Pulmonary artery endothelial cell (primary cell): ENCODE data around the gene KRTAP19-5. TPM values are rescaled to one million over a fixed set of nuclear protein-coding genes. Genes with fewer than 3 reads are reported as not detected.
"Not testable (repeated sequence)": the region's sequence is repeated elsewhere in the genome, so short reads cannot be mapped to it uniquely, and the experiment has no call there.

ENCODE experiments used
- DNase-seq: peaks from one replicate; pipeline ENCODE4 v3.0.0-alpha.2; 2011; ENCODE audit warnings: low read depth, low spot score
- total RNA-seq: library from RNA; depleted of rRNA; stranded (reverse); fragments of >200 nt; gene quantifications from 2 replicates; pipeline ENCODE4 v1.2.3, GENCODE V29; 2014

Gene KRTAP19-5
- total RNA-seq: not detected in 2 replicates

DNA sequence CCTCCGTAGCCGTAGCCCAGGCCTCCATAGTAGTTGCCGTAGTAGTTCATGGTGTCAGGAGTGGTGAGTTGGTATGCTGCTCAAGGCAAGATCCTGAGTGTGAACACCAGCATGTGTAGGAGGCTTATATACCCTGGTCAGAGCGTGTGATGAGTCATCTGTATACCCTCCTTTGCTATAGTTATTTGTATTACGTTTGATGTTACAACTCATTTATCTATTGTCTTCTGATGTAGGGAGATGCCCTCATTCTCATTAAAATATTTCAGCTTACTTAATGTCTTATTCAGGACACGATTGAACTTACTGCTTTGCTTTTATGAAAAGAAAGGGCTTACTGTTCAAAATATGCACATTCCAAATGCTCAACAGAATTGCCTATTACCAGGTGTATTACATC lies at the start of gene KRTAP19-5:
TSS of gene KRTAP19-5 (minus strand) at position 101 of the 400 bp plus-strand sequence. CDS start at position 50, 51 bp downstream.
- DNase-seq: no peak

- DNase-seq: no peak
These were observed 39.8 kb upstream of the KRTAP19-5 start, which contains the start of gene KRTAP19-6 for GRCh38 chr21:30541764-30542163. Gene KRTAP19-6 (minus strand): TSS chr21:30541864. CDS start chr21:30541833, 31 bp downstream.

DNA sequence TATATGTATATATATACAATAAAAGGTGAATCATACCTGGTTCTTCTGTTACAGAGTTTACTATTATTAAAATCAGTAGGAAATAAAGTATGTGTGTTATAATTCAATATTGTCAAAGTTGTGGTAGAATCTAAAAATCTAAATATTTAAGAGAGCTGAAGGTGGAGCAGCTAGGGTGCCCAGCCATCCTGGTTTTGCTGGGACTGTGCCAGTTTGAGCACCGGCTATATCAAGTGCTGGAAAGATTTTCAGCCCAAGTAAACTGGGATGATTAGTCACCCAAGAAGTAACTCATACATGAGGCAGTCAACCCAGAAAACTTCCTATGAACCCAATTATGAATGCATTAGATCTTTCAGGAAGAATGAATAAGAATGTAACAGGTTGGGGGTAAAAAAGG lies 16.9 kb upstream of the KRTAP19-5 start:
- no peak for DNase-seq

- no peak for DNase-seq
These were observed 13.7 kb upstream of the KRTAP19-5 start for GRCh38 chr21:30515681-30516080.

- DNase-seq: not testable (repeated sequence)
These were observed 3.8 kb upstream of the KRTAP19-5 start for GRCh38 chr21:30505621-30506205.

GRCh38 chr21:30497065-30497464 lies 4.9 kb downstream of the KRTAP19-5 start, which contains the start of gene KRTAP19-4:
Gene KRTAP19-4 (minus strand): TSS chr21:30497165. CDS start chr21:30497110, 55 bp downstream.
- DNase-seq: no peak

DNA sequence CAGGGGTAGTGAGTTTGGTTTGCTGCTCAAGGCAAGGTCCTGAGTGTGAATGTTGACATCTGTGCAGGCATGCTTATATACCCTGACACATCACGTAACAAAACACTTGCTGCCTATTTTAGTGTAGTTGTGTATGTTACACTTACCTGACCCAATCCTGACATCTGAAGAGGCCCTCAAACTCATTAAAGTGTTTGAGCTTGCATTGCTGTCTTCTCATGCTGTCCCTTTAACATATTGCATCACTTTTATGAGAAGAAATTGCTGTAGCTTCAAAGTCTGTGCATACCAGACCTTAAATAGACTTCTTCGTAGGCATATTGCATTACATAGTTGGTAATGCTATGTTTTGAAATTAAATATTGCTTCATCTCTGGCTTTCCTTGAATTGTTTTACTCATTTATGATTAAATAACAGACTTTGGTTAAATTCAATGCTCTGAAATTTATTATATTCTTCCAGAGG lies 9.9 kb downstream of the KRTAP19-5 start, which contains the start of gene KRTAP19-3:
TSS of gene KRTAP19-3 (minus strand) at position 51 of the 466 bp plus-strand sequence. CDS start 56 bp downstream, outside the sequence.
- DNase-seq: no peak

DNA sequence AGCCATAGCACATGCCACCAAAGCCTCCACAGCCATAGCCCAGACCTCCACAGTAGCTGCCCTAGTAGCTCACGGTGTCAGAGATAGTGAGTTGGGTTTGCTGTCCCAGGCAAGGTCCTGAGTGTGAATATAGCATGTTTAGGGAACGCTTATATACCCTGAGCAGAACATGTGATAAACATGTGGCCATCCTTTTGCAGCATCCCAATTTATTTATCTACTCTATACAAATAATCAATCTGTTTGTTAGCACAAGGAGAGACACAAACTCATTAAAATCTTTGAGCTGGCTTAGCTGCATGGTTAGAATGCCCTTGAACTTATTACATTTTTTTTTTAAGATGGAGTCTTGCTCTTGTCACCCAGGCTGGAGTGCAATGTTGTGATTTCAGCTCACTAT lies 14.6 kb downstream of the KRTAP19-5 start, which contains the start of gene KRTAP19-2:
TSS of gene KRTAP19-2 (minus strand) at position 101 of the 400 bp plus-strand sequence. CDS start at position 13, 88 bp downstream.
- DNase-seq: no peak

GRCh38 chr21:30486180-30486579 lies 15.8 kb downstream of the KRTAP19-5 start:
- no peak for DNase-seq

DNA sequence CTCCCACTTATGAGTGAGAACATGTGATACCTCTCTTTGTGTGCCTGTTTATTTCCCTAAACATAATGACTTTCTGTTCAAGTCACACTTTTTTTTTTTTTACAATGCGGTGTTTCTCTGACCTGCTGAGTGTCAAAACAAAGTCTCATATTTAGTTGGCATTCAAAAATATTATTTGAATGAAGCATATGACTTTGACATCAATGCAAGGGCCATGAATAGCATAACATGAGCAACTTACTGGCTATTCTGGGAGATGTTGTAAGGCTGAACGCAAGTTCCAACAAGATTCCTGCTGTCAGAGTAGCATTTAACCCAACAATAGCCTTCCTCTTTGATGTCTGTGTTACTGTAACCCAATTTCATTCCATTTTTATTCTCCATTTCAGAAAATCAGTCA lies 19.8 kb downstream of the KRTAP19-5 start:
- no peak for DNase-seq

DNA sequence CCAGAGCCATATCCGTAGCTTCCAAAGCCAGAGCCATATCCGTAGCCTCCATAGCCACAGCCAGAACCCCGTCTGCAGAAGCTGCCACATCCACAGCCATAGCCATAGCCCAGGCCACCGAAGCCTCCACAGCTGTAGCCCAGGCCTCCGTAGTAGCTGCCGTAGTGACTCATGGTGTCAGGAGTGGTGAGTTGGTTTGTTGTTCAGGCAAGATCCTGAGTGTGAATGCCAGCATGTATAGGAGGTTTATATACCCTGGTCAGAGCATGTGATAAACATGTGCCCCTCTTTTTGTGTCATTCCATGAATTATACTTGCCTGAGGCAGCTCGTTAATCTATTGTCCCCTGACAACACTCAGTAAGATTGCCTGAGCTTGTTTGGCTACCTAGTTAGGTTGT lies 21.8 kb downstream of the KRTAP19-5 start, which contains the start of gene KRTAP19-1:
TSS of gene KRTAP19-1 (minus strand) at position 223 of the 400 bp plus-strand sequence. CDS start at position 173, 50 bp downstream.
- no peak for DNase-seq

GRCh38 chr21:30479259-30479658 lies 22.7 kb downstream of the KRTAP19-5 start:
- no peak for DNase-seq

DNA sequence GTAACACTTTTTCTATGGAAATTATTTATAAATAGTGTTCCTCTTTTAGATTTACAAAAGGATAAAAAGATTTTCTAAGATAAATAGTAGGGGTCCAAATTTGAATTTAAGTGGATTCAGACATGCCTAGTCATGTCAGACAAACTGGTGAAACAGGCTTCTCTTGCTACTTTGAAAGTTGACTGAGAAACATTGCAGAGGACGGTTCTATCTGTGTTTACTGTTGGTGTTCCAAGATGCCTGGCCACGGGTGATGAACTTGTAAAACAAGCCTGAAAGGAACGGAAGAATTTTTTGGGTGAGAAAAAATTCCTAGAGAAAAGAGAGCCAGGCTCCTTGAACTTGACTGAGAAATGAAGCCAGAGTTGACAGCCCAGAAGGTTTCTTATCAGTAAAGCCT lies 23.9 kb downstream of the KRTAP19-5 start:
- DNase-seq: no peak

DNA sequence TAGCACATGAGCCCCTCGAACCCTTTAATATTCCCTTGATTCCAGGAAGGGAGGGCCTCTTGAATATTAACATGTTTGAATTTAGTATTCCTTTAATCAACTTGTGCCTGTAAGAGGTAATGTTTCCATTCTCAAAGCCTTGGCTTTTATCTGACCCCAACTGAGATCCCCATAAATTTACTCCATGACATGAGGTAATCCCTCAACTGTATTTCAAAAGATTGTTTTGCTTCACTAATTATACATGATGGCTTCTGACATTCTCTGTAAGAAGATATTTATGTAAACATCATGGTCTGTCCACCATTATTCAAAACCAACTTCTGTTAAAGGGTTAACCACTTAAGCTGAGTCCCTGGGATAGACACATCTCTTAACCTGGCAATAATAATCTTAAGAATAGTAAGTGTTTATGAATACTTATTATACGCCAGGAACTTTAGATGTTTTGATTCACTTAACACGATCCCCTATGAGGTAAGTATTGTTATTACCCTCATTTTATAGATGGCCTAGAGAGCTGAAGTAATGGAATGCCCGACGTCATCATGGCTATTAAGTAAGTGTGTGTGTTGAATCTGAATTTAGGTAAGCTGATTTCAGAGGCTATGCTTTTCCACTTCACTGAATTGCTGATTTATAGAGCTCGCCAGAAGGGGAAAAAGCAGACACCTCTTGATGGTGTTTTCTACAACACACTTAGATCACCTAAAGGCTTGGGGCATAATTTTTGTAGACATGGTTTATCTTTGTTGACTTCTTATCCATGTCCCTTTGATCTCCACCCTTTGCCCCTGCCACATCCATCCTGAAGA lies 32.8 kb downstream of the KRTAP19-5 start:
- DNase-seq: no peak

DNA sequence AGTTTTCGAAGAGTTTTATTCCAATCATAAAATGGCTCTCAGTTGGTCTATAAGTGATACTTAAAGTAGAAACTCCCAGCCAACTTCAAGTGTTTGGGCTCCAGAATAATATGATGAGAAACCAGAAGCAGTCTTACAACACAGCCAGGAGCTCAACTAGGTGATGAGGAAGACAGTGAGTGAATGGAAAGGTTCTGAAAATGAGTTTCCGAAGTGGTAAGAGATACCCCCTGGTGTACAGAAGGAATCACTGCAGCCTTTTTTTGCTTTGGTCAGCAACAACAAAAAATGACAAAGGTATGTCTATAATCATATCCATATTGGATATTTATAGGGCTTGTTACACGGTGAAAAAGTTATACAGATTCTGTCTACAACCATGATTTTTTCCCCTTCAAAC lies 38.2 kb downstream of the KRTAP19-5 start:
- no peak for DNase-seq

Other genes with a start within 250 kb of the KRTAP19-5 start
- gene KRTAP24-1, start 219.2 kb downstream of the KRTAP19-5 start, total RNA-seq: not detected in 2 replicates
- not detected in 2 replicates for gene KRTAP25-1, start 212.6 kb downstream of the KRTAP19-5 start, total RNA-seq
- not detected in 2 replicates for gene KRTAP26-1, start 181.8 kb downstream of the KRTAP19-5 start, total RNA-seq
- not detected in 2 replicates for gene KRTAP27-1, start 164.4 kb downstream of the KRTAP19-5 start, total RNA-seq
- not detected in 2 replicates for gene KRTAP23-1, start 153.5 kb downstream of the KRTAP19-5 start, total RNA-seq
- gene KRTAP13-2, start 129.9 kb downstream of the KRTAP19-5 start, total RNA-seq: not detected in 2 replicates
- not detected in 2 replicates for gene KRTAP13-1, start 106.1 kb downstream of the KRTAP19-5 start, total RNA-seq
- gene KRTAP13-3, start 76.2 kb downstream of the KRTAP19-5 start, total RNA-seq: not detected in 2 replicates
- gene KRTAP13-4, start 71.9 kb downstream of the KRTAP19-5 start, total RNA-seq: not detected in 2 replicates
- gene KRTAP15-1, start 61.9 kb downstream of the KRTAP19-5 start, total RNA-seq: not detected in 2 replicates
- not detected in 2 replicates for gene KRTAP19-1, start 21.8 kb downstream of the KRTAP19-5 start, total RNA-seq
- gene KRTAP19-2, start 14.7 kb downstream of the KRTAP19-5 start, total RNA-seq: not detected in 2 replicates
- gene KRTAP19-3, start 10.1 kb downstream of the KRTAP19-5 start, total RNA-seq: not detected in 2 replicates
- not detected in 2 replicates for gene KRTAP19-4, start 5.0 kb downstream of the KRTAP19-5 start, total RNA-seq
- gene KRTAP19-6, start 39.7 kb upstream of the KRTAP19-5 start, total RNA-seq: not detected in 2 replicates
- not detected in 2 replicates for gene KRTAP19-7, start 59.2 kb upstream of the KRTAP19-5 start, total RNA-seq
- not detected in 2 replicates for gene KRTAP22-2, start 88.3 kb upstream of the KRTAP19-5 start, total RNA-seq
- not detected in 2 replicates for gene KRTAP6-3, start 90.3 kb upstream of the KRTAP19-5 start, total RNA-seq
- gene KRTAP6-2, start 96.8 kb upstream of the KRTAP19-5 start, total RNA-seq: not detected in 2 replicates
- gene KRTAP22-1, start 98.9 kb upstream of the KRTAP19-5 start, total RNA-seq: not detected in 2 replicates
- gene KRTAP6-1, start 111.8 kb upstream of the KRTAP19-5 start, total RNA-seq: not detected in 2 replicates
- not detected in 2 replicates for gene KRTAP20-1, start 114.3 kb upstream of the KRTAP19-5 start, total RNA-seq
- gene KRTAP20-4, start 118.5 kb upstream of the KRTAP19-5 start, total RNA-seq: not detected in 2 replicates
- gene KRTAP20-2, start 133.1 kb upstream of the KRTAP19-5 start, total RNA-seq: not detected in 2 replicates
- not detected in 2 replicates for gene KRTAP20-3, start 140.7 kb upstream of the KRTAP19-5 start, total RNA-seq
- not detected in 2 replicates for gene KRTAP21-3, start 216.6 kb upstream of the KRTAP19-5 start, total RNA-seq
- gene KRTAP21-2, start 245.1 kb upstream of the KRTAP19-5 start, total RNA-seq: not detected in 2 replicates